SW480 (cell line): ENCODE measurements around the gene EIF3K.
A peak's percentile ranks its signal among the peaks of the same experiment; 100 is the strongest.

Experiments
- DNase-seq: peaks from one replicate; pipeline ENCODE4 v3.0.0-alpha.2; 2016; ENCODE audit warnings: low spot score

EIF3K gene

GRCh38 chr19:38684078-38684861, 65.3 kb downstream of the EIF3K start:
- peak; percentile 100 for DNase-seq

- no peak for DNase-seq
Observed at GRCh38 chr19:38684862-38685665, 66.1 kb downstream of the EIF3K start.

GRCh38 chr19:38685666-38686529, 66.9 kb downstream of the EIF3K start:
- peak; percentile 86 for DNase-seq

- no peak for DNase-seq
Observed at GRCh38 chr19:38686530-38686888, 67.5 kb downstream of the EIF3K start.
